GM21825 (cell line): ENCODE results near the gene CYP24A1.

Experiments
- ATAC-seq: cut with Tn5 transposase; IDR thresholded peaks from one replicate; pipeline ENCODE4 v1.9.1; 2021; ENCODE audit warnings: mild to moderate bottlenecking, moderate library complexity; ENCODE audit not compliant: unreplicated experiment

CYP24A1 gene

DNA sequence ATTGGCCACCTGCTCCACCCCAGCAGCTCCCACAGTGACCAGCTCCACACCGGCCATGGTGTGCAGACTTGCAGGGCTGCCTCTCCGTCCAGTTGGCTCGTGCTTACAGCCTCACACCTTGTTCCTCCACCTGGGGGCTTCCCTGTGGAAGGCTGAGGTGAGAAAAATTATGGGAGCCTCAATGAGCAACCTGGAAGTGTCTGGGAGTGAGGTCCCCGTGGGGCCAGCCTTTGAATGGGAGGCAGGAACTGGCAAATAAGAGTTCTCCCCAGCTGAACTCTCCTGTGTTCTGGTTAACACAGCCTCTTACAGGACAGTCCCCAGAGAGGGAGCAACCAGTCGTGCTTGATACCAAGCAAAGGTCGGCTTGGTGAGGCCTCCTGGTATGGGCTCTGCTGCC lies 30.3 kb upstream of the CYP24A1 start:
- no peak for ATAC-seq

DNA sequence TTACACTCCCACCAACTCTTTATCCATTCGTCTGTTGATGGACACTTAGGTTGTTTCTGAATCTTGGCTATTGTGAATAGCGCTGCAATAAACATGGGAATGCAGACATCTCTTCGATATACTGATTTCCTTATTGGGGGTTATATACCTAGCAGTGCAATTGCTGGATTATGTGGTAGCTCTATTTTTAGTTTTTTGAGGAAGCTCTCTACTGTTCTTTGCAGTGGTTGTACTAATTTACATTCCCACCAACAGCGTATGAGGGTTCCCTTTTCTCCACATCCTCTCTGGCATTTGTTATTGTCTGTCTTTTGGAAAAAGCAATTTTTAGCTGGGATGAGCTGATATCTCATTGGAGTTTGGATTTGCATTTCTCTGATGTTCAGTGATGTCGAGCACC lies 29.5 kb upstream of the CYP24A1 start:
- ATAC-seq: no peak

DNA sequence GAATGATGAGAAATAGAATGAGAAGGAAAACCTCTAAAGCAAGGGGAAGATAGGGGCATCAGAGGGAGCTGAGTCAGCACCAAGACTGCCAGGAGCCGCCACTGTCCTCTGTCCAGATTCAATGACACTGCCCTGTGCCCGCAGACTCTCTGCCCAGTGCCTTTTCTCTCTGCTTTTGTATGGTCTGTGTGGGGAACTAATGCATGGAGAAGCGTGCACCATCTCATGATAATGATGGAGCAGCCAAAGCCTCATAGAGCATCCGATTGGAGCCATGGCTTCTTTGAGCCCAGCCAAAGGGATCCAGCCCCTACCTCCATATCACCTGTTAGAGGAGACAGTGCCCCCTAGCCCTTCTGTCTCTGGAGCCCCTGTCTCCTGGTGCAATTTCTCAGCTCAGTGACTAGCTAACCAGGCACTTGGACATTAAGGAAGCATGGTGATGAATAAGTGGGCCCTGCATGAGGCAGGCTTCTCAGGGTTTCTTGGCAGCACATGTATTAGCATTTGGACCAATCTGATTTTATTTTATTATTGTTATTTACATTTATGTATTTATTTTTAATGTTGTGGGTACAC lies 27.6 kb upstream of the CYP24A1 start:
- no peak for ATAC-seq

DNA sequence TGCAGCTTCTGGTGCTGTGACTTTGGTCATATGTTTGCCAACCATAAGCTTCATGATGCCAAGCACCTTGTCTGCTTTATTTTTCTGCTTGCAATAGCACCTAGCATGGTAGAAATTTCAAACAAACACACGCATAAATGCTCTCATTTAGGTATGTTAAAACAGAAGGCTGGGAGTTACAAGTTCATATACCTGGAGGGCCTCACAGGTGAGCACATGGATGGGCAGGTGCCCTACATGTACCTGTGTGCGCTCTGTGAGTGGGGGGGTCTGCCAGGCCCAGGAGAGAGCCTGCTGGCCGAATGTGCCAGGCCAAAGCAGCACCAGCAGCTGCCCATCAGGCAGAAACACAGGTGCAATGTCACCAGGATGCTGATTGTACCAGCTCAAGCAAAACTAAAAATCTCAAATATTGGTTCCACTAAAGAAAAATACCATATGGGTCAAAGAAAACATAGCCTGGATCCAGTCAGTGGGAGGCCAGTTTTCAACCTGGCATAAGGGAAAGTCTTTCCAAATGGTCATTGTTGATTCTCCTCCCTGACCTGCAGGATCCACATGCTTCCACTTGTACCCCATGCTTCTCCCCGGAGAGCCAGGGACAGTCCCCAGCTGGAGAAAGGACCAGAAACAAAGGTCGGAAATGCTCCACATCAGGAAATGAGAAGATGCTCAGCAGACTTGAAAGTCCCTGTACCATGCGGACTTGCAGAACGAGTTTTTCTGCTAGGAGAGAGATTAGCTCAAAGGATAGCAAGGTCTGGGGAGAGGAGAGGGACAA lies 26.9 kb upstream of the CYP24A1 start:
- ATAC-seq: no peak

DNA sequence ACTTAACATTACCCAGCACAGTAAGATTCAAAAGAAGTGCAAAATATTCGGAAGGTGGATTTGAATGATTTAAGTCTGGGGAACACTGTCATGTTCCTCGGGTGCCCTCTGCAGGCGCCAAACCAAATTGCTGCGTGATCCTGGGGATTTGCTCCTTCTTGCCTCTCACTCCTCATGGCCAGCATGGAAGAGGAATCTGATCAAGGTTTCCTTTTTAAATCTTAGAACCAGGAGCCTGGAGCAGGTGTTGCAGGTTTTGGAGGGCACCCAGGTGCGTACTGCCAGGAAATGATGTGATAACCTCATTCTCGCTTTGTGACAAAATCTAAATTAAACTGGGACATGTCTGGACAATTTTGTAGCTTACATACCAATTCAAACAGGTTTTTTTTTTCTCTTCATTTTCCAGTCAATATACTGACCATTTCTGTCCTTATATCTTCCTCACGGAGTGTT lies 26.0 kb upstream of the CYP24A1 start:
- no peak for ATAC-seq

DNA sequence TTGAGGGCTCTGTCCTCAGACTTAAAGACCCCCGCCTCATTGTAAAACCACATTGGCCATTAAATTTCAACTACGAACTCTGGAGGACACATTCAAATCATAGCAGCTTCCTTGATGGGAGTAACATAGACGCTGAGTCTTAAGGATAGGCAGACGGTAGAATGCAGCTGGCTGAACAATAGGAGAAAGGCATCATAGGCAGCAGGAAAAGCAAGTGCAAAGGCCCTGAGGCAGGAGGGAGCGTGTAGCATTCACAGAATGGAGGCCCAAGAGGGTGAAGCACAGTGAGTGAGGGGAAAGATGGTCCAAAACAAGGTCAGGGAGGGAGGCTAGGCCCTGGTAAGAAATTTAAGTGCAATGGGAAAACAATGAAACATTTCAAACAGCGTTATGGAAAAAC lies 25.5 kb upstream of the CYP24A1 start:
- no peak for ATAC-seq

DNA sequence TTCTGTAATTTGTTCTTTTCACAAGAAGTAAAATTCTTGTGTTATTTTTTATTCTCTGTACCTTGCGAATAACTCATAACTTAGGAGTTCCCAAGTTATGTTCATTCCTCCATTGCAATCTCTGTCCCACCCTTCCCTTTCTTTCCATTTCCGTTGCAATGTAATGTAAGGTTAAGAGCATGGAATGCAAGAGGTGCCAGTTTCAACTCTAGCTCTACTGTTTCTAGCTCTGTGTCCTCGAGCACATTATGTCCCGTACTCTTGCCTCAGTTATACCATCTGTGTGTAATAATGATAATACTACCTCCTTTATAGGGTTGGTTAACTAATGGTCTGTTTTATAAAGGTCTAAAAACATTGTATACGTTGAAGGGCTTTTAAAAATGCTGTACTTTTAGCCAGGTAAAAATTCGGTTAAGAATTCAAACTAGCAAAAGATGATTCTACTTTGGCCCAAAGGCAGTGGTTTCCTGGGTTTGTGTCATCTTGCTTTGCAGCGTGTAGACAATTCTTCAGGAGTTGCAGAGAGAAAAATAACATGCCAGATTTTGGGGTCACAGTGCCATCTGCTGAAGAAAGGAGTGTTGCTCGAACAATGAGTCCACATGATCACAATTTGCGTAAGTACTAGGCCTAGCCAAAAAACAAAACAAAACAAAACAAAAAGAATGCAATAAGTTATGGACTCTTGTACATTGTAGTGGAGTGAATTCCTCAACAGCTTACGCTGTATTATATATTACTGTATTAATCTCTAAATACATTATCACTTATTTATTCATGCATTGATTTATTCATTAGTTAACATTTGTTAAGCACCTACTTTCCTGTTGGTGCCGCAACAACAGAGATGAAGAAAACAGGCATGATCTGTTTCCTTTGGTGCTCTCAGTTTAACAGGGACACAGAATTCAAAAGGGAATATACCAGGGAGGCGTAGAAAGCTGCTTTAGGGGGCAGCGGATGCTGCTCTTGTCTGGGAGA lies 24.1 kb upstream of the CYP24A1 start:
- ATAC-seq: no peak

DNA sequence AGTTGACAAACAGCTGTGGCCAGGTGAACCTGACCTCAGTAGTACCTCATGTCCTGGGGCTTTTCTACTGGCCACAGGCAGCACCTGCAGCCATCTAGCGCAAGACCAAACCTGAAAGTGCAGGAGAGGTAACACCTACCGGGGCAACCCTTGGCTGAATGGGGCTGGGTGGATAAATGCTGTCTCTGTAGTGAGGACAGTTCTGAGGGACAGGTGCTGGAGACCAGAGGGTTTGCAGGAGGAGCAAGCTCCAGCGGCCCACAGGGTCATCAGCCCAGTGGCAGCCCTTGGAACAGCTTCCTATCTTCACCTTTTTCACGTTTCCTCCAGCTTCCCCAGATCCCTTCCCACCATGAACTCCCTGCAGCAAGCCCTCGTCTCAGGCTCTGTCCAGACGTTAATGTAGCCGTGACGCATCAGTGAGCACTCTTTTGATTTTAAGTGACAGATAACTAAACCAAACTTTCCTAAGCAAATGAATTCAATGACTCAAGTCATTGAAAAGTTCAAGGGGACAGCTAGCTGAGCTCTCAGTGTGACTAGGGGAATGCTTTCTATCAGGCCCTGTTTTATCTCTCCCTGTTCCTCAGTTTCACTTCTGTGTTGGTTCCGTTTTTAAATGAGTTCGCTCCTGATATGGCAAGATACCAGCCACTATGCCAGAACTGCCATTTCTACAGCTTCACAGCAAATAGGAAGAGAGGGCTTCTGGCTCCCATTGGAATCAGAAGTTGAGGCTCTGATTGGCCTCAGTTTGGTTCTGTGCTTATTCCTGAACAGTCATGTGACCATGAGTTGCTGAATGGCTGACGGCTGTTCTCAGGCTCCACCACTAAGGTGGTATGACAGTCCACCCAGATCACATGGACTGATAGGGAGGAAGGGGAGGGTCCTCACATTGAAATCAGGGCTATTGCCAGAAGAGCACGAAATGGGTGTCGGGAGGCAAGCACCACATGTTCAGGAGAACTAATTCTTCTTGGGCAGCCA lies 22.0 kb upstream of the CYP24A1 start:
- ATAC-seq: no peak

DNA sequence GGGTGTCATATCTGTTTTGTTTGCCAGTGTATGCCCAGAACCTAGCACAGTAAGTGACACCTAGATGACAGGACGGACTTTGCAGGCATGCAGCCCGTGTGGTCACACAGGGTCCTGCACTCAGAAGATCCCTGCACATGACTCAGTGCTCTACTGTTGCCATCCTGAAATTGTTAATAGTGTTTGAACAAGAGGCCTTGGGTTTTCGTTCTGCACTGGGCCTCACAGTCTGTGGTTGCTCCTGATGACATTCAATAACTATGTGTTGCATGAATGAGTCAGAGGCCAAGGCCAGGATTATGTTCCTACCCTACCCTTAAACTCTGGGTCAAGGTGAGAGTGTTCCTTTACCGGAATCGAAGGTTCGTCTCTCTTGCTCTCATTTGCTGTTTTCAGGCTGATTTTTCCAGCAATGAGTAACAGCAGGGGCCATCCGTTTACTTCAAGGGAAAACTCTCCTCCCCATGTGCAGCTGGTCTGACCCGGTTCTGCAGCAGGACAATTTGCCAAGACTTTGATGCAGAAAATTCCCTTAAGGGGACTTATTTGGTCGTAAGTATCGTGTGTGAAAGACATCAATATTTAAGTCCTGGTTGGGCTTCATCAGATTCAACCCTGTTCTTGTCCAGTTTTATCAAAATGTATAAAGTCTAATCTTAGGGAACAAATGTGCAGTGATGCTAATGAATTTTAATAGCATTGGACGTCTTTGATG lies 21.1 kb upstream of the CYP24A1 start:
- no peak for ATAC-seq

DNA sequence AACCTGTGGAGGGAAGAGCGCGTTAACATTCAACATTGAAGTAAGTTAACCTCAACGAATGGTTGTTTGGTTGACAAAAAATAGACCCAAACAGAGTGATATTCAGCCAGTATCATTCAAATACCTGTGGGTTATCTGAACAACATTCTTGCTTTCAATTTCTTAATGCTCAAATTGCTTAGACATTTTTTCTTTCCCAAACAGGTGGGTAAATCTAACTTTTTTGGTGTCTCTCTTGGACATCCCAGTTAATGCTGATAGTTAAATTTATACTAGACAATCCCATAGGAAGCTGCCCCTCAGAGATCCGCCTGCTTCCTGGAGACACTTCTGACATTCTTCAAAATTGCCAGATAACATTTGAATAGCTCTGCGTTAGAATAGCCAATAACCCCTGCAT lies 20.0 kb upstream of the CYP24A1 start:
- ATAC-seq: no peak

DNA sequence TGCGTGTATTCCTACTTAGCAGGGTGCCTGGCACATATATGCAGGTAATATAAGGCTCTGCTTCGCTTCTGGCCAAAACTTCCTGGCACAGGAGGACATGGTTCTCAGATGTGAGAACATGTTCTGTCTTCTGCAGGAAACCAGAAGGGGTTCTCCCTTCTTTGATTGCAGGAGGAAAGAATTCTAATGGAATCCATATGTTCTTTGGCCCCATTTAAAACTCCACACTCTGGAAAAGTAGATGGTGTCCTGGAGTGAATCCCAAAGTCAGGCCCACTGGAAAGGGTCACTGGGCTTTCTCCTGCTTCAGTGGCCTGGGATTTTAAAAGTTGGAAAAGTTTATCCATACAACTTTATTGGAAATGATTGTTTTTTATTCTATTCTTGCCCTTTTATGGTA lies 16.4 kb upstream of the CYP24A1 start:
- no peak for ATAC-seq

DNA sequence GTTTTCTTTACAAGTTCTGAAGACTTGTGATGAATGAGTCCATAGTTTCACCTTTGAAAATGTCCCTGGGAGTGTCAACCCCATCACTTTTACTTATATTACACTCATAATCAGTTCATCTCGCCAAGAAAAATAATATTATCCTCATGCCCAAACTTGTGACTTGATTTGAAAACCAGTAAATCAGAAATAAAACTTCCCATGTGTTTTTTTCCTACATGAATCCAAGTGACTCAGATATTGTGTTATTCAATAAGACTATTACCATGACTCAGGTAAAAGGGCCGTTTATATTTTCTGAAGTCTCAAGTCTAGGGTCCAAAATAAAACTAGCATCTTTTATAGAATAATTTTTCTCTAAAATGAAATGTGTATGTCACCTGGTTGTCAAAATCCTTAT lies 15.8 kb upstream of the CYP24A1 start:
- ATAC-seq: no peak

DNA sequence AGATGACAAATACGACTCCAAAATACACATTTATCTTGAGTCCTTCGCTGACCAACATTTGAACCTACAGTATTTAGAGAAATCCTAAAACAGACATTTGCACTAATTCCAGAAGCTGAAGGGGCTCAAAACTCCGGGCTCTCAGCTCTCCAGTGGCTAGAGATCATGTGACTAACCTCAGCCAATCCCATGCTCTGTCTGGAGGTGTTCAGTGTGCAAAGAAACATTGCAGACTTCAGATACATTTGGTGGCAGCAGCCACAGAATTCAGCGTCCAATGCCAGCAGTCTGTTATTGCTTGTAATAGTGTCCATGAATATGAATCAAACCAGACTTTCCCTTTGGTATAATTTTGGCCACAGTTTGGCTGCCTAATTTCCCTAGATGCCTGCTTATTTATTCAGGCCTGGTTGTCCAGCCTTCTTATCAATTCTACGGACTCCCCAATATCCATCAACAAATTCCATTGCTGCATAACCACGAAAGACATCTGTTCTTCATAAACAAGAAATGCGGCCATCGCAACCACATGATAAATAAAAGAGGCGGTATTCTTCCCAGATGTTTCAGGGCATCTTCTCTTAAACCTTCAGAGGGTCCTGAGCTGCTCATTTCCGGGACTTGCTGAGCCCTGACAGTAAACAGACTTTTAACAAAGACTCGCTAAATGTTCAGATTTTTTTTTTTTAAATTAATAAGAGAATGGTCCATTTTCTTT lies 14.5 kb upstream of the CYP24A1 start:
- ATAC-seq: no peak

DNA sequence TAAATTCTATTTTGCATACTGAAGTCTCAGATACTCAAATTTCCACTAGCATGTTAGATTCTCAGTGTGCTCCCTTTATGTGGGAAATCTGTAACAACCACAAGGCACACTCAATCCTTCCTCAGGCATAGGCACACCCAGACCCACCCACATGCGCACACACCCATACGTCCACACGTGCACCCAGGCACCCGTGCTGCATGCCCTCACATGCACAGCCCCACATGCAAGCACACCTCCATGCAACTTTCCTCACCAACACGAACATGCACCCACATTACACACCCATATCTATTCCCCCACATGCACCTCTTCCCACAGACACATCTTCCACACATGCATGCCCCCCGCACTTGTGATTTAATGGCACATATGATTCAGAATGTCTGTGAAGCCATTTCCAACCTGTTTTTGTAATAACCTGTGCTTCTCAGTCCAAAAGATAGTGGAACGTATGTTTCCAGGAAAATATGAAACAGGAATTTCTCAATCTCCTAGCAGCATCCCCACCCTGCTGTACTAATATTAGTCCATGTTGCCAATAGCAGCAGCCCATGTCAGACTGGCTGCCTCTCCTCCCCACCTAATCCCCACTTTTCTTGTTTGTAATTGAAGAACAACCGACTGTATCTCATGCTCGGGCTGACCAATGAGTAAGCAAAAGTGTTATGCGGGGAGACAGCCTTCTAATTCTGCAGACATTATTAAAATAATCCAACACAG lies 11.3 kb upstream of the CYP24A1 start:
- no peak for ATAC-seq

DNA sequence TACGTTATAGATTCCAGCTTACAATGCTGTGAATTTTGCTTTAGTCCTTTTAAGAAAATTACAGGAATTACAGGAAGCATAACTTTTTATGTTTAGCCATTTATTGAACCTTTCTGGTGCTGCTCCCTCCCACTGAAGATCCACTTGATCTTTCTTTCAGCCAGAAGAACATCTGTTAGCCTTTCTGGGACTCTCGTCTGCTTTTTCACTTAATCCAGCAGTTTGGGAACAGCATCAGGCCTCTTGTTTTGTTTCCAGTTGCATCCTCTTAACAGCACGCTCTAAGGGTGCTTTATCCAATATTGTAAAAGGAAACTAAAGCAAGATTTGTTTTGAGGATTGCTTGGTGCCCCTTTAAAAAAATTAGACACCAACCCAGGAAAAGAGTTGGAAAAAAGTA lies 10.3 kb upstream of the CYP24A1 start:
- no peak for ATAC-seq

DNA sequence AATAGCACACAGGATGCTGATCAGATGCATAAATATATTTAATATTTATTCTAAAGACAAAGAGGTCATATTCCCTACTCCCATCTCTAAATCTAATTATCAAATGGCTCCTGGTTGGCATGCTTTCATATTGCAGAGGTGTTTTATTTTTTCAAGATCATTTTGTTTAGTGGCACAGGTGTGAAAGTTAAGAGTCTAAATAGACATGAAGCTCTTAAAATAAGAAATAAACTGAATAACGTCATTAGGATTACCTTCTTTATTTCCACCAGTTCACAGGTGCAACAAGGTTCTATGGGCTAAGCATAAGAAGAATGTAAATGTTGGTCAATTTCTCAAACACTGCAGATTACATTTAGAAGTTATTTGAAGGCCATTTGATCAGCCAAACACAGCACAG lies 7.1 kb upstream of the CYP24A1 start:
- ATAC-seq: no peak

DNA sequence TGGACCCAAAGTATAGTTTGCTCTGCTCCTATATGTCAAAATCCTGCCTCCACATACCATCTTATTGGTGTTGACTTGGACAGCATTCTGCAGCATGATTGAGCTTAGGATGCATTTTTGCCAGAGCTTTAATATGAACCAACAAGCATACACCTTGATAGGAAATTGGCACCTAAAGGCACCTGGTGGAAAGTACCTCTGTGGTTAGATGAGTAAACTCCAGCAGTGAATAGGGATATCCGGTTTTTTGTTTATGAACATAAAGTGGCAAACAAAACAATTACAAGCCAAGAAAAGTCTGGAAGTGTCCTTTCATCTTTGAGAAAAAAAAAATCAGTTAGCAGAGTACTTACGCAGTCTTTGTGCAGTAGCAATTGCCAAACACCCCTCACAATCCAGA lies 6.2 kb upstream of the CYP24A1 start:
- ATAC-seq: no peak

DNA sequence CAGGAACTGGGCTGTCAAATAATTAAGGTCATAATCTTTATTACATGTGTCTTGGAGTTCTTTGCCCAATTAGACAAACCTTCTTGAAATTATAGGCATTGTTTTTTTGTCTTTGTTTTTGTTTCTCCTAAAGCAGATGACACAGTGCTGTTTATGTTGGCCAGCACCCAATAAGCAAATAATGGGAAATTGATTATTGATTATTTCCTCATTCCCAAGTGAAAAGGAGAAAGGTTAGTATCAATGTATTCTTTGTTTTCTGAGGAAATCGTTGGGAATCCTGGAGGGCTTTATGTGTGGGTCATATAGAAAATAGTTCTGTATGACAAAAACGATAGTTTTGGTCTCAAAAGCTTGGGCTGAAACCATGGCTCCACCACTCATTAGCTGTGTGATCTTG lies 4.5 kb upstream of the CYP24A1 start:
- no peak for ATAC-seq

DNA sequence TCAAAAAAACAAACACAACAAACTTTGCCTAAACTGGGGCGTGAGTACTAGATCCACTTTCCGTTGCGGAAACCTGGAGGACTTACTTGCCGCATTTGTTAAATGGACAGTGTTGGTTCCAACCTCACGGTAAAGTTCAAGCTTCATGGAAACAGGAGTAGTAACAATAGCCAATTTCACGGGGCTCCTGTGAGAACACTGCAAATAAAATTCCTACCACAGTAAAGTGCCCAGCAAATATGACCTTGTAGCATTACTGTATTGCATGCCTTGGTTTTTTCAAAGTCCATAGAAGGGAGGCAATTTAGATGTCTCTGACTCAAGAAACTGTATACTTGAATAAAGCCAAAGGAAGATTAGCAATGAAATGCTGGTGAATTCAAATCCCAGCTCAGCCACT lies 3.6 kb upstream of the CYP24A1 start:
- no peak for ATAC-seq
